ENCODE data around the gene WFDC1.

Gene WFDC1

DNA sequence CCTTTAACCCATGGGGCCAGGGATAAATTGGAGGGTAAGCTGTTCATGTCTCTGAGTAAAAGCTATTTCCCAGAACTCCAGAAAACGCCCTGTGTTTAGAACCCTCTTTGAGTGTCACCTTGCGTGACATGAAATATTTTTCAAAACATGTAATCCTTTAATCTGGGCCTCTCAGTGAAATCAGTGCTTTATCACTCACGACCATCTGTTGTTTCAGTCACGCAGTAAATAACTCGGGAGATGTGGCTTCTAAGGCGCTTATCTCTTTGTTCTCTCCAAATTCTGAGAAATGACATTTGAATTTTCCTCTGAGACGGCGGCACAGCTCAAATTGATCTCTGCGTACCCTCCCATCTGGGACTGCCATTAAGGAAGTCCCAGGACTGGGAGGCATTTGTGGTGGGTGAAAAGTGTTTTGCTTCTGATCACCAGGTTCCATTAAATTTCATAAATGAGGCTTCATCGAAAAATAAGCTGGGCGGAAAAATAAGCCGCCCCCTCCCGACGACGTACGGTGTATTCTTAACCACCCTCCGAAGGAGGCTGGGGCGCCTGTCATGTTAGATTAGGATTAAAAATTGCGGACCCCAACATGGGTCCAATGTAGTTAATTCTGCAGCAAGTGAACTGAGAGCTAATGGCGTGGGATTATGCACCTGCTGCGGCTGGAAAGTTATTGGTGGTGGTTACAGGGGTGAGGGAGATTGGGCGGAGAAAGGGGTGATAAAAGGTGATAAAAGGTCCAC lies 12.7 kb downstream of the WFDC1 start:
- Histone ChIP-seq H3K4me1 (ENCODE audit: control insufficient read depth, insufficient read depth, low read length) (peaks cover under 1% of the 10 kb centered on the region), H3K9me3 (ENCODE audit: control insufficient read depth, insufficient read depth, low read length) (no peaks in the 10 kb centered on the region), H3K36me3 (ENCODE audit: control insufficient read depth, insufficient read depth, low read length) (no peaks in the 10 kb centered on the region), H3K27me3 (ENCODE audit: control insufficient read depth, insufficient read depth, low read length) (no peaks in the 10 kb centered on the region), H3K9ac (ENCODE audit: low read depth, low read length) (no peak overlapping the region), H3K4me3 (ENCODE audit: low read depth, low read length) (no peak overlapping the region)

DNA sequence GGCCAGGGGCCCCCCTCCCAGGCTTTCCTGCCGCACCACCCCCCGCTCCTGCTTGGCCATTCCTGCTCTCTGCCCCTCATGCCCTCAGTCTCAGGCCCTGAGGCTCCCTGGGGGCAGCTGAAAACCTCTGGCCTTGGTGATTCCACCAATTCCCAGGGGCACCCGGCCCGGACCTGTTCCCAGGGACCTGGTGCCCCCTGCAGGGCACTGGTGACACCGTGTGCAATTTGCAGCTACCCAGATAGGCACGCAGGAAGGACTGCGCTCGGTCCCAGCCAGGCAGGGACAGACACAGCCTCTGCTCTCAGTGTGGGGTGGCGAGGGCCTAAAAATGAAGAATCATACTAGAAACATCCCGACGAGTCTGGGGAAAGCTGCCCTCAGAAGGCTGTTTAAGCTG lies 13.4 kb downstream of the WFDC1 start:
- H3K36me3 ChIP-seq (ENCODE audit: control insufficient read depth, insufficient read depth, low read length), result no peaks in the 10 kb centered on the region
- no peaks in the 10 kb centered on the region for H3K27me3 ChIP-seq (ENCODE audit: control insufficient read depth, insufficient read depth, low read length)
- H3K4me3 ChIP-seq (ENCODE audit: low read depth, low read length), result no peak overlapping the region
- H3K9me3 ChIP-seq (ENCODE audit: control insufficient read depth, insufficient read depth, low read length), result no peaks in the 10 kb centered on the region
- H3K4me1 ChIP-seq (ENCODE audit: control insufficient read depth, insufficient read depth, low read length), result peaks cover 3% of the 10 kb centered on the region
- H3K9ac ChIP-seq (ENCODE audit: low read depth, low read length), result no peak overlapping the region

DNA sequence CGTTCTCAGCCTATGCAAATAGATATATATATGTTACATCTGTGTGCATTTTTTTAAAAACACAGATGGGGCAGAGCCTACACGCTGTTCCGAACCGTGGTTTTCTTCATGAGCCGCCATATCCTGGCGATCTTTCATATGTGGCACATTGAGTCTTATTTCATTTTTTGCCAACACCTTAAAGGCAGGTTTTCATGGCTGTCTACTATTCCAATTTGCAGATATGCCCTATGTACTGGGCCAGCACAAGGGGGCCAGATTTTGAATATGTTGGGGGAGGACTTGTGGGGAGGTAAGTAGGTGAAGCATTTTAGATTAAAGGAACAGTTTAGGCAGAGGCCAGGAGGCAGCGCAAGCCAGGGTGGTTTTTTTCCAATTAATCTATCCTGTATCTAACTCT lies 16.0 kb downstream of the WFDC1 start:
- no peaks in the 10 kb centered on the region for H3K36me3 ChIP-seq (ENCODE audit: control insufficient read depth, insufficient read depth, low read length)
- H3K9ac ChIP-seq (ENCODE audit: low read depth, low read length), result no peak overlapping the region
- peaks cover 3% of the 10 kb centered on the region for H3K4me1 ChIP-seq (ENCODE audit: control insufficient read depth, insufficient read depth, low read length)
- H3K27me3 ChIP-seq (ENCODE audit: control insufficient read depth, insufficient read depth, low read length), result no peaks in the 10 kb centered on the region
- H3K9me3 ChIP-seq (ENCODE audit: control insufficient read depth, insufficient read depth, low read length), result no peaks in the 10 kb centered on the region
- no peak overlapping the region for H3K4me3 ChIP-seq (ENCODE audit: low read depth, low read length)

DNA sequence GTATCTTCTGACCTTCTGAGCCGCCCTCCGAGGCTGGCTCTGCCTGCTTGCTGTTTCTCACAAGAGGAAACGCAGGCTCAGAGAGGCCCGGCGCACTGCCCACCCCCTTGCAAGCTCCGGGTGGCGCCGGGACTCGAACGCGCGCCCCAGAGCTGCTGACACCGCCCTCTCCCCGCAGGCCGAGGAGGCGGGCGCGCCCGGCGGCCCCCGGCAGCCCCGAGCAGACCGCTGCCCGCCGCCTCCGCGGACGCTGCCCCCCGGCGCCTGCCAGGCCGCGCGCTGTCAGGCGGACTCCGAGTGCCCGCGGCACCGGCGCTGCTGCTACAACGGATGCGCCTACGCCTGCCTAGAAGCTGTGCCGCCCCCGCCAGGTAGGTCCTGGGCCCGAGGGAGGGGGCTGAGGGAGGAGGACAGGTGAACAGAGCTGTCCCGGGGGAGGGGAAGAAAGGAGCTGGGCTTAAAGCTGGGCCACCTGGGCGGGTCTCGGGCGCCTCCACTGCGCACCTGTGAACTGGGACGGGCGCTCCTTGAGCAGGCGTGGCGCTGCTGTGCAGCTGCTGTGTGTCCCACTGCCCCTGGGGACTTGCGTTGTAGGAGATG lies 18.2 kb downstream of the WFDC1 start:
- no peaks in the 10 kb centered on the region for H3K27me3 ChIP-seq (ENCODE audit: control insufficient read depth, insufficient read depth, low read length)
- peak overlapping the region; percentile 33 for H3K4me3 ChIP-seq (ENCODE audit: low read depth, low read length)
- H3K9me3 ChIP-seq (ENCODE audit: control insufficient read depth, insufficient read depth, low read length), result no peaks in the 10 kb centered on the region
- H3K4me1 ChIP-seq (ENCODE audit: control insufficient read depth, insufficient read depth, low read length), result peaks cover 3% of the 10 kb centered on the region
- no peaks in the 10 kb centered on the region for H3K36me3 ChIP-seq (ENCODE audit: control insufficient read depth, insufficient read depth, low read length)
- no peak overlapping the region for H3K9ac ChIP-seq (ENCODE audit: low read depth, low read length)

DNA sequence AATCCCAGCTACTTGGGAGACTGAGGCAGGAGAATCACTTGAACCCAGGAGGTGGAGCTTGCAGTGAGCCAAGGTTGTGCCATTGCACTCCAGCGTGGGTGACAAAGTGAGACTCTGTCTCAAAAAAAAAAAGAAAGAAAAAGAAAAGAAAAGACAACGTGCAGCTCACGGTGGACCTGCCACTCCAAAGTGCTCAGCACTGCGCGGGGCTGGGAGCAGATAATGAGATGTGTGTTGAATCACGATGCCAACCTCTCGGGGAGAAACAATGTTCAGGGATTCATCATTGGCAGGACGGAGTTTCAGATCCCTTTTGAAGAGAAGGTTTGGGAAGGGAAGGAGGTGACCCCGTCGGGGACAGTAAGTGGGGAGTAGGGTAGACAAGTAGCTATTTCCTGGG lies 19.2 kb downstream of the WFDC1 start:
- no peak overlapping the region for H3K4me3 ChIP-seq (ENCODE audit: low read depth, low read length)
- peaks cover 3% of the 10 kb centered on the region for H3K4me1 ChIP-seq (ENCODE audit: control insufficient read depth, insufficient read depth, low read length)
- no peaks in the 10 kb centered on the region for H3K36me3 ChIP-seq (ENCODE audit: control insufficient read depth, insufficient read depth, low read length)
- no peaks in the 10 kb centered on the region for H3K9me3 ChIP-seq (ENCODE audit: control insufficient read depth, insufficient read depth, low read length)
- H3K27me3 ChIP-seq (ENCODE audit: control insufficient read depth, insufficient read depth, low read length), result no peaks in the 10 kb centered on the region
- no peak overlapping the region for H3K9ac ChIP-seq (ENCODE audit: low read depth, low read length)

DNA sequence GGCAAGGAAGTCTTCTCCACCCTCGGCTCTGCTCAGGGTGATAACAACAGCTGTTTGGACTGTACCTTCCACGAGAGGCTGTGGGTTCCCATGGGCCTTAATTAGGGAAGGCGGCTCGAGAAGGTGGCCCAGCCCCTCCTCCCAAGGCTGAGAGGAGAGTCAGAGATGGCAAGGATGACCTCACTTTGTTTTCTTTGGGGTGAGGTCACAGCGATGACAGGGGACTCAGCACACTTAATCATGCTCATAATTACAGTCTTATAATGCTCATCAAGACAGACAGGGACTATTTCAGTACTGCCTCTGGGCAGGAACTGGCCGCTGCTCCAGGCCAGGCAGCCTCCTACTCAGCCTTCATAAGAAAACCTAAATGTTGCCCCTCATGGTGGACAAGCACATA lies 19.7 kb downstream of the WFDC1 start:
- no peaks in the 10 kb centered on the region for H3K27me3 ChIP-seq (ENCODE audit: control insufficient read depth, insufficient read depth, low read length)
- no peaks in the 10 kb centered on the region for H3K9me3 ChIP-seq (ENCODE audit: control insufficient read depth, insufficient read depth, low read length)
- no peaks in the 10 kb centered on the region for H3K36me3 ChIP-seq (ENCODE audit: control insufficient read depth, insufficient read depth, low read length)
- H3K9ac ChIP-seq (ENCODE audit: low read depth, low read length), result no peak overlapping the region
- H3K4me1 ChIP-seq (ENCODE audit: control insufficient read depth, insufficient read depth, low read length), result peaks cover 3% of the 10 kb centered on the region
- H3K4me3 ChIP-seq (ENCODE audit: low read depth, low read length), result no peak overlapping the region

DNA sequence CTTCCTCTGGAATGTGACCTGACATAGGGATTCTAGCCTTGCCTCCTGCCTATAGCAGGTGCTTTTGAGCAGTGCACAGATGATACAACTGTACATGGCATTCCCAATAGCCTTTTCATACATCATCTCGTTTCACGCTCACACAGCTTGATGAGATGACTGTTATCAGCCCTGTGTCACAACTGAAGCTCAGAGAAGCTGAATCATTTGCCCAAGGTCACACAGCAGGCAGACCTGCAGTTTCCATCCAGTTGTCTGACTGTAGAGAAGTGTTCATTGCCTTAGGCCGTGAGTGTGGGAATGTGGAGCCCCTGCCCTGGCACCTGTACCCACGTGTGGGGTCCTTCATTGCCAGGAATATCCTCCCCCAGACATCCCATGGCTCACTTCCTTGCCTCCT lies 20.1 kb downstream of the WFDC1 start:
- Histone ChIP-seq H3K9ac (ENCODE audit: low read depth, low read length) (no peak overlapping the region), H3K36me3 (ENCODE audit: control insufficient read depth, insufficient read depth, low read length) (no peaks in the 10 kb centered on the region), H3K4me3 (ENCODE audit: low read depth, low read length) (no peak overlapping the region), H3K9me3 (ENCODE audit: control insufficient read depth, insufficient read depth, low read length) (no peaks in the 10 kb centered on the region), H3K4me1 (ENCODE audit: control insufficient read depth, insufficient read depth, low read length) (peaks cover 3% of the 10 kb centered on the region), H3K27me3 (ENCODE audit: control insufficient read depth, insufficient read depth, low read length) (no peaks in the 10 kb centered on the region)

DNA sequence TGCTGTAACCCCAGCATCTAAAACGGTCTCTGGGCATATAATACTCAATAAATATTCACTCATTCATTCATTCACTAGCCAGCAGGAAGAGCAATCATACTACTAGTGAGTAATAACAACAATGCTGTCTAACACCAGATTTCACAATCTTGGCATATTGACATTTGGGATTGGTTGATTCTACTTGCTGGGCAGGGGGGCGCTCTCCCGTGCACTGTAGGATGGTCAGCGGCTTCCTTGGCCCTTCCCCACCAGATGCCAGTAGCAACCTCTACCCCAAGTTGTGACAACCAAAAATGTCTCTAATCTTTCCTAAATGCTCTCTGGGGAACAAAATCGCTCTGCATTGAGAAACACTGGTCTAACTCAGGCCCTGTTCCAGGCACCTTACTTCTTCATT lies 20.7 kb downstream of the WFDC1 start:
- Histone ChIP-seq H3K36me3 (ENCODE audit: control insufficient read depth, insufficient read depth, low read length) (no peaks in the 10 kb centered on the region), H3K4me1 (ENCODE audit: control insufficient read depth, insufficient read depth, low read length) (peaks cover 3% of the 10 kb centered on the region), H3K27me3 (ENCODE audit: control insufficient read depth, insufficient read depth, low read length) (no peaks in the 10 kb centered on the region), H3K9me3 (ENCODE audit: control insufficient read depth, insufficient read depth, low read length) (no peaks in the 10 kb centered on the region), H3K4me3 (ENCODE audit: low read depth, low read length) (no peak overlapping the region), H3K9ac (ENCODE audit: low read depth, low read length) (no peak overlapping the region)

DNA sequence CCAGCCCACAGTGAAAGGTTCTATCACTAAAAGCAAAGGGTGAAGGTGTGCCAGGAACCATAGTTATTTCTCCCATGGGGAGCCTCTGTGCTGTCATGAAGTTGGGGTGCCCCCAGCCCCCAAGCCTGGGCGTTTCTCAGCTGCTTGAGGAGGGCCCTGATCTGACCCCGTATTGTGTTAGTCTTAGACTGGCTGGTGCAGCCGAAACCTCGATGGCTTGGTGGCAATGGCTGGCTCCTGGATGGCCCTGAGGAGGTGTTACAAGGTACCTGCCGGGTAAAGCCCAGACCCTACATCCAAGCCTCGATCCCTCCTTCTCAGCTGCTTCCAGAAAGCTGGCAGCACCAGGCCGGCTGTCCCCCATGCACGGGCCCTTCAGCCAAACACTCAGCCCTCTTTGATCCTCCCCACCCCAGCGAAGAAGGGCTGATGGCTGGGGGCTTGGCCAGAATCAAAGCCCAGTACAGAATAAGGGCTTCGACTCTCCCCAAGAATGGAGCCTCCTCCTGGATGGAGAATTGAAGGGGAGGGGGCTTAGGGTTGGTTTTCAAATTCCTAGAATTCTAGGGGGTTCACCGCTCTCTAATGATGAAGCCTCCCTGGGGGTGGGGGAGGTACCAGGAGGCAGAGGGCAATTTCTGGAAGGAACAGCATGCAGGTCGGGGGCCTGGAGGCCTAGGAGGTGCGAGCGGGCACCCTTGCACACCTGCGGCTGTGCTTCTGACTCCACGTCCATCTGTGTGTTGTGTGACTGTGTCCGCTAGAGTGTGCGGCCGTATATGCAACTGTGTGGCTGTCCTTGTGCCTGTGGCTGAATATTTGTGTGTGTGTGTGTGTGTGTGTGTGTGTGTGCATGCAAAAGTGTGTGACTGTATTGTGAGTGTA lies 23.7 kb downstream of the WFDC1 start:
- Histone ChIP-seq H3K36me3 (ENCODE audit: control insufficient read depth, insufficient read depth, low read length) (no peaks in the 10 kb centered on the region), H3K9me3 (ENCODE audit: control insufficient read depth, insufficient read depth, low read length) (no peaks in the 10 kb centered on the region), H3K9ac (ENCODE audit: low read depth, low read length) (no peak overlapping the region), H3K4me3 (ENCODE audit: low read depth, low read length) (no peak overlapping the region), H3K27me3 (ENCODE audit: control insufficient read depth, insufficient read depth, low read length) (no peaks in the 10 kb centered on the region), H3K4me1 (ENCODE audit: control insufficient read depth, insufficient read depth, low read length) (no peaks in the 10 kb centered on the region)

DNA sequence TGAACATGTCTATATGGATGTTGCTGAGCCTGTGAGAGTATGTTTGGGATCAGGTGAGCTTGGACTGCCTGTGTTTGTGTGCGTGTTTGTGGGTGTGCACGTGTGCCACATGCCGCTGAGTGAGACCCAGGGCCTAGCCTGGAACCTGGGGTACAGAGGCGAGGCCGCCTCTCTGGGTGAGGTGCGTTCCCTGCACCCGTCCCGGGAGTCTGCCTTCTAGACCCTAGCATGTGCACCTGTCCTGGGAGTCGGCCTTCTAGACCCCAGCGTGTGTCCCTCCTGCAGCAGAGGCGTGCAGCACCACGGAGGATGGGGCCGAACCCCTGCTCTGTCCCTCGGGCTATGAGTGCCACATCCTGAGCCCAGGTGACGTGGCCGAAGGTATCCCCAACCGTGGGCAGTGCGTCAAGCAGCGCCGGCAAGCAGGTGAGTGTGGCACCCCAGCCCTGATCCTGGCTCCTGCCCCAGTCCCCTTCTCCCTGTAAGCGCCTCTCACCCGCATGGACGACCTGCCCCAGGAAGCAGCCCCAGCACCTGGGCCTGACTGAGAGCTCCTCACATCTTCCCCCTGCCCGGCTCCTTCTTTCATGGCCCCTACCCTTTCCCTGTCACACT lies 24.6 kb downstream of the WFDC1 start:
- H3K4me1 ChIP-seq (ENCODE audit: control insufficient read depth, insufficient read depth, low read length), result no peaks in the 10 kb centered on the region
- no peaks in the 10 kb centered on the region for H3K9me3 ChIP-seq (ENCODE audit: control insufficient read depth, insufficient read depth, low read length)
- H3K9ac ChIP-seq (ENCODE audit: low read depth, low read length), result no peak overlapping the region
- no peaks in the 10 kb centered on the region for H3K36me3 ChIP-seq (ENCODE audit: control insufficient read depth, insufficient read depth, low read length)
- no peaks in the 10 kb centered on the region for H3K27me3 ChIP-seq (ENCODE audit: control insufficient read depth, insufficient read depth, low read length)
- no peak overlapping the region for H3K4me3 ChIP-seq (ENCODE audit: low read depth, low read length)

DNA sequence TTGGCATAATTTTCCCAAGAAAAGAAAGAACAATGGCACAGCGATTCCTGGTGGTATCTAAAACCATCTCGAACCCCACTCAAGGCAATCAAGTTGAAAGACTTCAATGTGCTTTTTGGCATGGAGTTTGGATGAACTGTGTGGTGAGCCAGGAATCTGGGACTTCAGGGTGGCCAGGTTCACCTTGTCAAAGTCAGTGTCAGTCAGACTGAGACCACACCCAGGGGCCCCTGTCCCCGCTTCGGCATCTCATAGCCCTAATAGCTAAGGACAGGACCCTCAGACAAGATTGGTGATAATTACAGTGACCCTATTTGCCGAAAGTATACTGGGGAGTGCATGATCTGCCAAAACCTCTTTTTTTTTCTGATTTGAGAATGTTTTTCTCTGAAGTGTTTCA lies 25.8 kb downstream of the WFDC1 start:
- H3K9me3 ChIP-seq (ENCODE audit: control insufficient read depth, insufficient read depth, low read length), result no peaks in the 10 kb centered on the region

More for the DNA sequence above, 25.8 kb downstream of the WFDC1 start:
- Histone ChIP-seq H3K4me3 (ENCODE audit: low read depth, low read length) (no peak overlapping the region), H3K27me3 (ENCODE audit: control insufficient read depth, insufficient read depth, low read length) (no peaks in the 10 kb centered on the region), H3K36me3 (ENCODE audit: control insufficient read depth, insufficient read depth, low read length) (no peaks in the 10 kb centered on the region), H3K4me1 (ENCODE audit: control insufficient read depth, insufficient read depth, low read length) (no peaks in the 10 kb centered on the region), H3K9ac (ENCODE audit: low read depth, low read length) (no peak overlapping the region)

Data from iPS-15b (cell line).